ENCODE results near the gene SLC12A7. TPM values are rescaled to one million over a fixed set of nuclear protein-coding genes. Genes with fewer than 3 reads are reported as not detected.

Gene SLC12A7
- total RNA-seq, 1 donor from 2014 or later, result 30.5 TPM

- Histone ChIP-seq H3K4me2 (ENCODE audit: low read length) (no peak overlapping the region), H3K9me3 (ENCODE audit: insufficient read depth, low read depth, low read length) (no peaks in the 10 kb centered on the region), H3K36me3 (ENCODE audit: insufficient read depth, low read length) (no peaks in the 10 kb centered on the region), H3K27ac (ENCODE audit: low read depth, low read length) (no peak overlapping the region), H3K4me3 (ENCODE audit: insufficient read depth, low read depth, low read length) (no peak overlapping the region), H3K9ac (ENCODE audit: low read length) (no peak overlapping the region), H3K4me1 (ENCODE audit: insufficient read depth, low read length) (no peaks in the 10 kb centered on the region), H3K79me2 (ENCODE audit: insufficient read depth, low read length) (no peaks in the 10 kb centered on the region), H3K27me3 (ENCODE audit: insufficient read depth, low read length) (peaks cover 37% of the 10 kb centered on the region), H4K20me1 (ENCODE audit: insufficient read depth, low read length) (no peaks in the 10 kb centered on the region), H2AFZ (ENCODE audit: low read depth, low read length) (no peak overlapping the region)
- DNase-seq (ENCODE audit: low read depth) (no peak), FAIRE-seq (no peak)
- Mint-ChIP-seq H3K4me1 (ENCODE audit: low read depth, unreplicated experiment) (no peaks in the 10 kb centered on the region), H3K27me3 (ENCODE audit: low read depth, unreplicated experiment) (peaks cover 56% of the 10 kb centered on the region), H3K9me3 (ENCODE audit: unreplicated experiment) (no peaks in the 10 kb centered on the region), H3K4me3 (ENCODE audit: unreplicated experiment) (no peak overlapping the region), H3K27ac (ENCODE audit: unreplicated experiment) (peak overlapping the region; percentile 18), H3K36me3 (ENCODE audit: low read depth, unreplicated experiment) (no peaks in the 10 kb centered on the region)
- TF ChIP-seq CTCF (IDR thresholded peaks at IDR 0.05; ENCODE audit: insufficient read depth, low read depth, low read length), result peak; percentile 12
- no peak for TF ChIP-seq EZH2 (IDR thresholded peaks at IDR 0.05; ENCODE audit: insufficient read depth, low read length)
These were observed 100.6 kb downstream of the SLC12A7 start for GRCh38 chr5:1011226-1011631.

GRCh38 chr5:1010641-1011046 lies 101.2 kb downstream of the SLC12A7 start:
- peaks cover 36% of the 10 kb centered on the region for H3K27me3 ChIP-seq (ENCODE audit: insufficient read depth, low read length)
- H3K36me3 ChIP-seq (ENCODE audit: insufficient read depth, low read length), result no peaks in the 10 kb centered on the region
- H3K4me3 ChIP-seq (ENCODE audit: insufficient read depth, low read depth, low read length), result no peak overlapping the region
- H3K27me3 Mint-ChIP-seq (ENCODE audit: low read depth, unreplicated experiment), result peaks cover 61% of the 10 kb centered on the region
- H2AFZ ChIP-seq (ENCODE audit: low read depth, low read length), result no peak overlapping the region
- H3K9me3 ChIP-seq (ENCODE audit: insufficient read depth, low read depth, low read length), result no peaks in the 10 kb centered on the region
- no peaks in the 10 kb centered on the region for H4K20me1 ChIP-seq (ENCODE audit: insufficient read depth, low read length)
- no peak overlapping the region for H3K4me2 ChIP-seq (ENCODE audit: low read length)
- no peaks in the 10 kb centered on the region for H3K79me2 ChIP-seq (ENCODE audit: insufficient read depth, low read length)
- no peak overlapping the region for H3K27ac ChIP-seq (ENCODE audit: low read depth, low read length)
- TF ChIP-seq EZH2 (IDR thresholded peaks at IDR 0.05; ENCODE audit: insufficient read depth, low read length) (no peak), CTCF (IDR thresholded peaks at IDR 0.05; ENCODE audit: insufficient read depth, low read depth, low read length) (no peak)
- no peaks in the 10 kb centered on the region for H3K4me1 ChIP-seq (ENCODE audit: insufficient read depth, low read length)
- no peak overlapping the region for H3K27ac Mint-ChIP-seq (ENCODE audit: unreplicated experiment)
- no peak for DNase-seq (ENCODE audit: low read depth)
- no peaks in the 10 kb centered on the region for H3K4me1 Mint-ChIP-seq (ENCODE audit: low read depth, unreplicated experiment)
- peaks cover 1% of the 10 kb centered on the region for H3K36me3 Mint-ChIP-seq (ENCODE audit: low read depth, unreplicated experiment)
- H3K4me3 Mint-ChIP-seq (ENCODE audit: unreplicated experiment), result no peak overlapping the region
- no peak for FAIRE-seq
- H3K9me3 Mint-ChIP-seq (ENCODE audit: unreplicated experiment), result no peaks in the 10 kb centered on the region
- no peak overlapping the region for H3K9ac ChIP-seq (ENCODE audit: low read length)

GRCh38 chr5:1010181-1010510 lies 101.7 kb downstream of the SLC12A7 start:
- Histone ChIP-seq H3K9ac (ENCODE audit: low read length) (no peak overlapping the region), H3K79me2 (ENCODE audit: insufficient read depth, low read length) (no peaks in the 10 kb centered on the region), H2AFZ (ENCODE audit: low read depth, low read length) (no peak overlapping the region), H4K20me1 (ENCODE audit: insufficient read depth, low read length) (no peaks in the 10 kb centered on the region), H3K27me3 (ENCODE audit: insufficient read depth, low read length) (peaks cover 41% of the 10 kb centered on the region), H3K4me2 (ENCODE audit: low read length) (no peak overlapping the region), H3K27ac (ENCODE audit: low read depth, low read length) (no peak overlapping the region), H3K4me3 (ENCODE audit: insufficient read depth, low read depth, low read length) (no peak overlapping the region), H3K9me3 (ENCODE audit: insufficient read depth, low read depth, low read length) (no peaks in the 10 kb centered on the region), H3K4me1 (ENCODE audit: insufficient read depth, low read length) (no peaks in the 10 kb centered on the region), H3K36me3 (ENCODE audit: insufficient read depth, low read length) (no peaks in the 10 kb centered on the region)
- H3K27ac Mint-ChIP-seq (ENCODE audit: unreplicated experiment), result no peak overlapping the region
- peak overlapping the region; percentile 67 for H3K4me3 Mint-ChIP-seq (ENCODE audit: unreplicated experiment)
- no peaks in the 10 kb centered on the region for H3K9me3 Mint-ChIP-seq (ENCODE audit: unreplicated experiment)
- DNase-seq (ENCODE audit: low read depth), result no peak
- peaks cover 1% of the 10 kb centered on the region for H3K36me3 Mint-ChIP-seq (ENCODE audit: low read depth, unreplicated experiment)
- FAIRE-seq, result no peak
- no peaks in the 10 kb centered on the region for H3K4me1 Mint-ChIP-seq (ENCODE audit: low read depth, unreplicated experiment)
- no peak for TF ChIP-seq EZH2 (IDR thresholded peaks at IDR 0.05; ENCODE audit: insufficient read depth, low read length)
- no peak for TF ChIP-seq CTCF (IDR thresholded peaks at IDR 0.05; ENCODE audit: insufficient read depth, low read depth, low read length)
- H3K27me3 Mint-ChIP-seq (ENCODE audit: low read depth, unreplicated experiment), result peaks cover 63% of the 10 kb centered on the region

All from astrocyte (in vitro differentiated cells and primary cell).